ENCODE measurements around the gene ZER1.
"Not testable (repeated sequence)": the region's sequence is repeated elsewhere in the genome, so short reads cannot be mapped to it uniquely, and the experiment has no call there.

The ZER1 gene

DNA sequence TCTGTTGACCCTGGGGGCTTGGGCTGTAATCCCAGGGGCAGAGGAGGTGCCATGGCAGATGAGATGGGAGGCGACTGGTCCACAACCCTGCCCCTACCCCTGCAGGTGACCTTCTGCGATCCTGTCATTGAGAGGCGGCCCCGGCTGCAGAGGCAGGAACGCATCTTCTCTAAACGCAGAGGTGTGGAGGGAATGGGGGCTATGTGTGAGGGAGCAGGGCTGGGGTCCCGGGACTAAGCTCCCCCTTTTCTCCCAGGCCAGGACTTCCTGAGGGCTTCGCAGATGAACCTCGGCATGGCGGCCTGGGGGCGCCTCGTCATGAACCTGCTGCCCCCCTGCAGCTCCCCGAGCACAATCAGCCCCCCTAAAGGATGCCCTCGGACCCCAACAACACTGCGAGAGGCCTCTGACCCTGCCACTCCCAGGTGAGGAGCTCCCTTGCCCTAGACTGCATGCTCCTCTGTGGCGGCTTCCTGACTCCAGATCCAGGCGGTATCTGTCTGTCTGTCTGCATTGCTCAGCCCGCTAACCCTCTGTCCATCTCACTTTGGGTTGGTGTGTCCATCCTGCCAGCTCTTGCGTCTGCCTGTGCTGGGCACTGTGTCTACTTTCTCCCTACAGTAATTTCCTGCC, 57.7 kb downstream of the ZER1 start:
- DNase-seq, result no peak

- DNase-seq, result no peak
These were observed 58.3 kb downstream of the ZER1 start for GRCh38 chr9:128713411-128713780.

- DNase-seq, result no peak
These were observed 59.0 kb downstream of the ZER1 start for GRCh38 chr9:128712451-128713410.

DNA sequence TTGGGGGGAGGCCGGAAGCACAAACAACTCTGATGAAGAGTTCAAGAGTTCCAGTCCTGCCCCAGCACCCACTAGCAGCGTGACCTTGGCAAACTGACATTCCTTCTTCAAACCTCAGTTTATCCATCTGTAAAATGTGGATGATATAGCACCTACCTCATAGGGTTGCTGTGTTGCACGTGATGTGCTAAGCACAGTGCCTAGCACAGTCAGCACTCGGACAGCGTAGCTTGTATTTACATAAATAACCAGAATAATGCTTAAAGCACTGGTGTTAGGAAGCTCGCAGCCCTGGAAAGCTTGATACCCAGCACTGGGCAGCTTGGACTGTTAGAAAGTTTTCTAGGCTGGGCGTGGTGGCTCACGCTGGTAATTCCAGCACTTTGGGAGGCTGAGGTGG, 64.3 kb downstream of the ZER1 start:
- DNase-seq, result no peak

DNA sequence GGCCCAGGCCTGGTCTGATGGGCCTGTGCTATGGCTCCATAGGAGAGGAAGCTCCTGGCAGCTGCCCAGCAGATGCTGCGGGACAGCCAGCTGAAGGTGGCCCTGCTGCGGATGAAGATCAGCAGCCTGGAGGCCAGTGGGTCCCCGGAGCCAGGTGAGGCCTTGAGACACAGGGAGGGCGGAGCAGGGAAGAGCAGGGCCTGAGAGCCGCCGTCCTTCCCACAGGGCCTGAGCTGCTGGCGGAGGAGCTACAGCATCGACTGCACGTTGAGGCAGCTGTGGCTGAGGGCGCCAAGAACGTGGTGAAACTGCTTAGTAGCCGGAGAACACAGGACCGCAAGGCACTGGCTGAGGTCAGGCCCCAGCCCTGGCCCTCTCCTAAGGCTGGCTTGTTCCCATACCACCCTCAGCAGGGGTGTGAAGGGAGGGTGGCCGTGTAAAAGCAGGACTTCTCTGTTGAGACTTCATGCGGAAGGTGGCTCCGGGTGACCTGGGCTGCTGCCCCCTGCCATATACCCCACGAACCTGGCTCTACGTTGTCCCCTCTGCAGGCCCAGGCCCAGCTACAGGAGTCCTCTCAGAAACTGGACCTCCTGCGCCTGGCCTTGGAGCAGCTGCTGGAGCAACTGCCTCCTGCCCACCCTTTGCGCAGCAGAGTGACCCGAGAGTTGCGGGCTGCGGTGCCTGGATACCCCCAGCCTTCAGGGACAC, 64.9 kb downstream of the ZER1 start:
- DNase-seq, result no peak

DNA sequence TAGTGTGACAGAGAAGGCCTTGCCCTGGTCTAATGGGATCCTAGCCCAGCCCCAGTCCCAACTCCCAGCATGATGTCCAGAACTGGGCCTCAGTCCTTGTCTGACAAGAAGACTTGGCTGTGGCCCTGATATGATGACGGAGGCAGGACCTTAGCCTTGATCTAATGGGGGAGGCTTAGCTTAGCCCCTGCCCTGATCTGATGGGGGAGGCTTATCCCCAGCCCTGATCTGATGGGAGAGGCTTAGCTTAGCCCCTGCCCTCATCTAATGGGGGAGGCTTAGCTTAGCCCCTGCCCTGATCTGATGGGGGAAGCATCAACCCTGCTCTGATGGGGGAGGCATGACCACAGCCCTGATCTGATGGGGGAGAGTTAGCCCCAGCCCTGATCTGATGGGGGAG, 65.7 kb downstream of the ZER1 start:
- DNase-seq, result no peak

GRCh38 chr9:128705051-128705965, 66.4 kb downstream of the ZER1 start:
- no peak for DNase-seq

GRCh38 chr9:128704356-128704670, 67.4 kb downstream of the ZER1 start:
- no peak for DNase-seq

DNA sequence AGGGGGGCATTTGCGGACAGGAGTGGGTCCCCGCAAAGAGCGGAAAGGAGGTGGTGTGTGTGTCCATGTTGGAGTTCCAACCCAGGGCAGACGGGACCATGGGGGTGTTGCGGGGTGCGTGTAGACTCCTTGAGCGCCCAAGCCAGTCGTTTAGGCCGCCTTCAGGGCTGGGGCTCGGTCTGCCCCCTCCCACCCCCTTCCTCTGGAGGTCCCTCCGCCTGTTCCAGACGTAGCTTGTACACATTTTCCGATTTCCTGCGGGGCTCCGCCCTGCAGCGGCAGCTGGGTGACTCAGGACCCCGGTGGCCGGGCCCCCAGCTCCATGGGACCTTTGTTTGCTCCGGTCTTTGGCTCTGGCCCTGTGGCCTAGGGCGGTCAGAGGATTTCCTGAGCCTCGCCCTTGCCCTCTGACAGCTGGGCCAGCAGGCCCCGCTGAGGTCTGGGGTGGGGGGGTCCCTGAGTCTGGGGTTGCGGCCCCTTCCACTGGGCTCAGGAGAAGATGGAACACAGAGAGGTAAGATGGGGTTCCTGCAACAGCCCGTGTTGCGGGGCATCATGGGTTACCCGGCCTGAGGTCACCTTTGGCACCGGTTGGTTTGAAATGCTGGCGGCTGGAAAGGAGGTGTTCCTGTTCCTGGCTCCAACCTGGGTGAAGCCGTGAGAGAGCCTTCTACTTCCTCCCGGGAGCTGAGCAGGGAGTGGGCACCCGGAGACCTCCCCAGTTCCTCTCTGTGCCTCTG, 67.9 kb downstream of the ZER1 start:
- DNase-seq, result no peak

DNA sequence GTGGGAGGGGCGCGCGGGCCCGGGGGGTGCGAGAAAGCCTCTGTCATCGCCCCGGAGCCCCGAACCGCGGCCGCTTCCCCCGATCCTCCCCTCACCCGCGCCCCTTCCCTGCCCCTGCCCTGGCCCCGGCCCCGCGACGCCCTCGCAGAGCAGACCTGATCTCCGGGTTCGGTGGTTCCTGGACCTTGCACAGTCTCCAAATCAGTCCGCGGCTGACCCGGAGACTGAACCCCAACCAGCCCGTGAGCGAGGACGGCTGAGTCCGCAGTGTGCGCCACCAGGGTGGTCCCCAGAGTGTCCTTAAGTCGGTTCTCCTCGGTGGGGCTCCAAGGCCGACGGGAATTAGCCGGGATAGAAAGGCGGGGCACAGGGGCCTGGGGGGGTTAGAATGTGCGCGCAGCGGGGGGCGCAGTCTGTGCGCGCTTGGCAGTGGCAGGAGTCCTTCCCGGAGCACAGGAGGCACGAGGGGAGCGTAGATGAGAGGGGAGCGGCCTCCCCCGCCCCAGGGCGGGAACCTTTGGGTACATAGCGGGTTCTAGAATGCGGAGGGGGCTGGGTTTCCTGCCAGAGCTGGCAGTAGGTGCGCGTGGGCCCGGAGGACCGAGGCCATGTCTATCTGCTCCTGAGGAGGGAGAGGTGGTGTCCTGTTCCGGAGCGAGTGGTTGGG, 68.6 kb downstream of the ZER1 start:
- DNase-seq, result no peak

- DNase-seq, result peak; percentile 92
These were observed 69.2 kb downstream of the ZER1 start, which contains the start of gene PKN3 for GRCh38 chr9:128702445-128702948. Gene PKN3 (plus strand): TSS chr9:128702503. CDS start chr9:128702916, 413 bp downstream.

DNA sequence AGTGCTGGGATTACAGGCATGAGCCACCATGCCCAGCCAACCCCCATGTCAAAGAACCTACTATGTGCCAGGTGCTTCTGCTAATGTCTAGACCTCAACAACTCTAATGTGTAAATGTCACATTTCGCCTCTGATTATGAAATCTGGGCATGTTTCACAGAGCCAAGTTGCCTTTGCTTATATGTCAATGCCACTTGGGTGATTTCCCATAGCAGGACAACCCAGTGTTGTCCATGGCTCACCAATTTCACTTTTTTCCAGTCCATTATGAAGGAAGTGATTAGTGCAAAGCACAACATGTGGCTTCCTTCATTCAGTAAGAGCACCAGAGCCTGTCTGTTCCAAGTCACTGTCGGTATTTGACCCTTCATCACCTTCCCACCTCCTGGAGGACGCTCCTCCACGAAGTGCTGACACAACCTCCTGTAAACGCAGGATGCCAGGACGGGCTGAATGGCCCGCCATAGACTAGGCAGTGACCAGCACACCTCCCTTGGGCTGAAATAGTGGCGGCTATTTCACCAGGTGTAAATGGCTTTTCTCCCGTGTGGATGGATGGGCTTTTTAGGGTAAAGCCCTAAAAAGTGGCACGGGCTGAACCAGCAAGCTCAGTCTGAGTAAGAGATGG, 70.4 kb downstream of the ZER1 start:
- DNase-seq, result peak; percentile 61

GRCh38 chr9:128699096-128699795, 72.5 kb downstream of the ZER1 start:
- DNase-seq, result not testable (repeated sequence)

- no peak for DNase-seq
These were observed 74.6 kb downstream of the ZER1 start for GRCh38 chr9:128696923-128697707.

GRCh38 chr9:128694344-128694743, 77.4 kb downstream of the ZER1 start:
- no peak for DNase-seq

DNA sequence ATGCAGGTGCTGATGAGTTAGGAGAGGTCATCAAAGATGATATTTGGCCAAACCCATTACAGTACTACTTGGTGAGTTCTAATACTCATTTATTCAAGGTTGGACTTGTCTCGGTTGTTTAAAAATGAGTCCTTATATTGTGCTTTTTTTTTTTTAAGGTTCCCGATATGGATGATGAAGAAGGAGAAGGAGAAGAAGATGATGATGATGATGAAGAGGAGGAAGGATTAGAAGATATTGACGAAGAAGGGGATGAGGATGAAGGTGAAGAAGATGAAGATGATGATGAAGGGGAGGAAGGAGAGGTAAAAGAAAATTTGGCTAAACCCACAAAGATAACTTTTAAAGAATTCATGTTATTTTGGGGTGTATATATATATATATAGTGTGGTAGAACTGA, 78.0 kb downstream of the ZER1 start:
- not testable (repeated sequence) for DNase-seq

DNA sequence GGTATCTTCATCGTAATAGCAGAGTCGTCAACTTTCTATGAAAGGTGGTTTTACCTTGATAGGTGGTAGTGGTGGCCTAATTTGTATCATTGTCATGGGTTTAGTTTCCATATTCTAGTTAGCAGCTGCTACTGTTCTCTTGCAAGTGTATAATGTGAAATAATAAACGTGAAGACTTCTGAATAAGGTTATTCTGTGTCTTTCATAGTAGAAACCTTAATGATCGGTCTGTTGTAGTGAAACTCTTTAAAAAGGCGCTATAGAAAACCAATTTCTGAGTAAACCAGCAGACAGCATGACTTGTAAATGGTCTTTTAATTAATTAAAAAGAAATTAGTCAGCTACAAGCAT, 81.1 kb downstream of the ZER1 start:
- DNase-seq, result no peak

GRCh38 chr9:128689820-128690683, 81.7 kb downstream of the ZER1 start:
- DNase-seq, result peak; percentile 42
